ENCODE data around the gene OLIG3. TPM values are rescaled to one million over a fixed set of nuclear protein-coding genes. Genes with fewer than 3 reads are reported as not detected.

The OLIG3 gene
- total RNA-seq, 1 experiment from 2014 or later = not detected

DNA sequence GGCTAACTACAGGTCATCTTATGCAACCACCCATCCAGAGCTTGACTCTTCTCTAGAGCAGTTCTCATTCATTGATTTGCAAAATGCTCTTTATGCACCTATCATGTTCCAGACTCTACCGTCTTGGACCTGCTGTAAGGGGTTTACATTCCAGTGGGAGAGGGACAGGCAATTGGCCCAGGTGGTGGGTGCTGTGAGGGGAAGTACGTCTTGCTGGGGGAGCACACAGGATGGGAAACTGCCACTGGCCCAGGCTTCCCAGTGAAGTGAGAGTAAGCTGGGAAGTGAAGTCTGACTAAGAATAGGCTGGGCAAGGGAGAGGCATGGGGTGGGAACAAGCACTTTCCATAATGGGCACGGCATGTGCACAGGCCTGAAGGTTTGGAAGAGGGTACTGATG lies 13.8 kb downstream of the OLIG3 start:
- Mint-ChIP-seq H3K9me3 (ENCODE audit: low read depth, unreplicated experiment) (no peaks in the 10 kb centered on the region), H3K4me3 (ENCODE audit: low read depth, unreplicated experiment) (no peak overlapping the region), H3K27ac (ENCODE audit: unreplicated experiment) (no peak overlapping the region), H3K4me1 (ENCODE audit: low read depth, unreplicated experiment) (no peaks in the 10 kb centered on the region), H3K27me3 (ENCODE audit: unreplicated experiment) (peaks cover 74% of the 10 kb centered on the region), H3K36me3 (ENCODE audit: insufficient read depth, unreplicated experiment) (no peaks in the 10 kb centered on the region)
- BruUV-seq (replicated peaks) = no TSS peak
- TF ChIP-seq, protein P1, sequence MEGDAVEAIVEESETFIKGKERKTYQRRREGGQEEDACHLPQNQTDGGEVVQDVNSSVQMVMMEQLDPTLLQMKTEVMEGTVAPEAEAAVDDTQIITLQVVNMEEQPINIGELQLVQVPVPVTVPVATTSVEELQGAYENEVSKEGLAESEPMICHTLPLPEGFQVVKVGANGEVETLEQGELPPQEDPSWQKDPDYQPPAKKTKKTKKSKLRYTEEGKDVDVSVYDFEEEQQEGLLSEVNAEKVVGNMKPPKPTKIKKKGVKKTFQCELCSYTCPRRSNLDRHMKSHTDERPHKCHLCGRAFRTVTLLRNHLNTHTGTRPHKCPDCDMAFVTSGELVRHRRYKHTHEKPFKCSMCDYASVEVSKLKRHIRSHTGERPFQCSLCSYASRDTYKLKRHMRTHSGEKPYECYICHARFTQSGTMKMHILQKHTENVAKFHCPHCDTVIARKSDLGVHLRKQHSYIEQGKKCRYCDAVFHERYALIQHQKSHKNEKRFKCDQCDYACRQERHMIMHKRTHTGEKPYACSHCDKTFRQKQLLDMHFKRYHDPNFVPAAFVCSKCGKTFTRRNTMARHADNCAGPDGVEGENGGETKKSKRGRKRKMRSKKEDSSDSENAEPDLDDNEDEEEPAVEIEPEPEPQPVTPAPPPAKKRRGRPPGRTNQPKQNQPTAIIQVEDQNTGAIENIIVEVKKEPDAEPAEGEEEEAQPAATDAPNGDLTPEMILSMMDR (IDR thresholded peaks at IDR 0.05; ENCODE audit: unreplicated experiment) = no peak
- CTCF ChIA-PET = interaction anchor here (0.7 kb wide), 1 partner anchor 99 kb away, joined by 3 read pairs; no protein-coding TSS in a partner anchor
- intact Hi-C loops (cut with micrococcal nuclease; ENCODE audit: unreplicated experiment) = no loop called here
- DNase-seq = no peak

DNA sequence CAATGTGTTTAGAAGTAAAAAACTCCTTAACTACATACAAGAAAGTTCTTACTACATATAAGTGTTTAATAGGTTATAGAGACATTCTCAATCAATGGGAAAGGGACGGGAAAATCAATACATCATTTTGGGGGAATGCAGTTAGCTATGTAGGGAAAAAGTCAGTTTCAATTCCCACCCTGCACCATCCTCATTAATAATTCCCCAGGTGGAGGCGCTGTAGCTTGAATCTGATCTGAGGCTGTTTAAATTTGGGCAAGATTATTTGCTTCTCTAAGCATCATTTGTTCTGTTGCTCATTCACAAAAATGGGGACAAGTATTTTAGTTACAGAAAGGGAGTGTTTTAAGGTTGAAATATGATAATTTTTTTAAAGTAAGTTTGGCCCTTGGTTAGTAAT lies 19.1 kb downstream of the OLIG3 start:
- H3K9me3 Mint-ChIP-seq (ENCODE audit: low read depth, unreplicated experiment) = no peaks in the 10 kb centered on the region
- intact Hi-C loops (cut with micrococcal nuclease; ENCODE audit: unreplicated experiment) = no loop called here
- H3K4me1 Mint-ChIP-seq (ENCODE audit: low read depth, unreplicated experiment) = no peaks in the 10 kb centered on the region
- H3K27ac Mint-ChIP-seq (ENCODE audit: unreplicated experiment) = no peak overlapping the region
- H3K27me3 Mint-ChIP-seq (ENCODE audit: unreplicated experiment) = peaks cover 45% of the 10 kb centered on the region
- DNase-seq = no peak
- no peaks in the 10 kb centered on the region for H3K36me3 Mint-ChIP-seq (ENCODE audit: insufficient read depth, unreplicated experiment)
- H3K4me3 Mint-ChIP-seq (ENCODE audit: low read depth, unreplicated experiment) = no peak overlapping the region
- TF ChIP-seq, protein P1 (IDR thresholded peaks at IDR 0.05; ENCODE audit: unreplicated experiment) = no peak
- CTCF ChIA-PET = no interaction called here
- no TSS peak for BruUV-seq (replicated peaks)

DNA sequence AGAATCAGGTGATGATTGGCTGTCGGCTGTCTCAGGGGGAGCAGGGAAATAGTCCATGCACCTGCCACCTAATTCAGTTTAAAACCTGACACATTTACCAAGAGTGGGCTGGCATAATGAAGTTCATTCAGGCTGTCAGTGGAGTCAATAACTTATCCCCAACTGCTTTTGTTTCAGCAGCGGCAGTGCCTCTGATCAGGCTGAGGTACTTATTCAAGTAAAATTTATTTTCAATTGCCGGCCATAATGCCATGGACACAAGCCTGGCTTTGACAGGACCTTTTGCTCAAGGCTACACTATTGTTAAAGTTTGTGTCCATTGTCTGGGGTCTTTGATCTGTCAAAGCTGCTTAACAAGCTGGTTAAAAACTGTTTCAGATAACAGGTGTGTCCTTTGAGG lies 20.6 kb downstream of the OLIG3 start:
- CTCF ChIA-PET = no interaction called here
- Mint-ChIP-seq H3K4me1 (ENCODE audit: low read depth, unreplicated experiment) (no peaks in the 10 kb centered on the region), H3K36me3 (ENCODE audit: insufficient read depth, unreplicated experiment) (no peaks in the 10 kb centered on the region), H3K27ac (ENCODE audit: unreplicated experiment) (no peak overlapping the region), H3K4me3 (ENCODE audit: low read depth, unreplicated experiment) (no peak overlapping the region), H3K9me3 (ENCODE audit: low read depth, unreplicated experiment) (no peaks in the 10 kb centered on the region), H3K27me3 (ENCODE audit: unreplicated experiment) (peaks cover 32% of the 10 kb centered on the region)
- intact Hi-C loops (cut with micrococcal nuclease; ENCODE audit: unreplicated experiment) = no loop called here
- DNase-seq = no peak
- TF ChIP-seq, protein P1 (IDR thresholded peaks at IDR 0.05; ENCODE audit: unreplicated experiment) = no peak
- BruUV-seq (replicated peaks) = no TSS peak

DNA sequence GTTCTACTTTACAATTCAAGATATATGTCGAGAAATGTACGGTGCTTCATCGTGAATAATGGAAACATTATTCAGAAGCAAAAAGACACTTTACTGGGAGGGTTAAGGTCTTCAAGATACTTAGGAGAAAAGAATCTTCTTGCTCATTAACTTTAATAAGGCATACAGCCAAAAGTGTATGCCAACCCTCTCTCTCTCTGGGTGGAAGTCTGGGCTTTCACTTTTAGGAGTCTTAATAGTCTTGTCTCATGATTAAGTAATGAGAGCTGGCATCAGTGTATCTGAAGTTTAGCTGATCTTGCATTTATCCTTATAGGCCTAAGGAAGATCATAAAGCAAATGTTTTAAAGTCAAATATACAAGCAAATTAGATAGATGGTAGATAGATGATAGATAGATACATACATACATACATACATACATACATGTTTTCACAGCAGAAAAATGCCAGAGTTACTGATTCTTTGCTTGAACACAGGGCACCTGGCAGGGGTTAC lies 21.5 kb downstream of the OLIG3 start:
- CTCF ChIA-PET = no interaction called here
- no peak overlapping the region for H3K4me3 Mint-ChIP-seq (ENCODE audit: low read depth, unreplicated experiment)
- intact Hi-C loops (cut with micrococcal nuclease; ENCODE audit: unreplicated experiment) = no loop called here
- TF ChIP-seq, protein P1 (IDR thresholded peaks at IDR 0.05; ENCODE audit: unreplicated experiment) = no peak
- H3K27me3 Mint-ChIP-seq (ENCODE audit: unreplicated experiment) = peaks cover 25% of the 10 kb centered on the region
- BruUV-seq (replicated peaks) = no TSS peak
- no peaks in the 10 kb centered on the region for H3K36me3 Mint-ChIP-seq (ENCODE audit: insufficient read depth, unreplicated experiment)
- DNase-seq = no peak
- no peak overlapping the region for H3K27ac Mint-ChIP-seq (ENCODE audit: unreplicated experiment)
- H3K4me1 Mint-ChIP-seq (ENCODE audit: low read depth, unreplicated experiment) = no peaks in the 10 kb centered on the region
- no peaks in the 10 kb centered on the region for H3K9me3 Mint-ChIP-seq (ENCODE audit: low read depth, unreplicated experiment)
